ENCODE results near the gene ENAH.

- TF ChIP-seq NFE2 (IDR thresholded peaks at IDR 0.05; ENCODE audit: low read depth) = no peak
- no peak for TF ChIP-seq MEF2A (IDR thresholded peaks at IDR 0.05; ENCODE audit: control insufficient read depth, low read depth, low read length)
- no peak for TF ChIP-seq CTCF (IDR thresholded peaks at IDR 0.05 in 2 of 3, conservative IDR thresholded peaks at IDR 0.05 in 1 of 3; ENCODE audit: insufficient read depth in 2 of 3, low read depth in 1 of 3, low read length in 3 of 3)
- TF ChIP-seq RBM22 (IDR thresholded peaks at IDR 0.05; ENCODE audit: low read depth, low read length, poor library complexity, severe bottlenecking) = no peak
Measured at GRCh38 chr1:225462429-225462713, 190.6 kb downstream of the ENAH start.
